ENCODE measurements around the gene RSPH10B. TPM values are rescaled to one million over a fixed set of nuclear protein-coding genes. Genes with fewer than 3 reads are reported as not detected.
A peak's percentile ranks its signal among the peaks of the same experiment; 100 is the strongest.

Gene RSPH10B
- total and polyA plus RNA-seq, 2 of the 8 experiments (the other 6 are each of a cell fraction or from before 2014, with no cell fraction given): 0.17 to 0.45 TPM

DNA sequence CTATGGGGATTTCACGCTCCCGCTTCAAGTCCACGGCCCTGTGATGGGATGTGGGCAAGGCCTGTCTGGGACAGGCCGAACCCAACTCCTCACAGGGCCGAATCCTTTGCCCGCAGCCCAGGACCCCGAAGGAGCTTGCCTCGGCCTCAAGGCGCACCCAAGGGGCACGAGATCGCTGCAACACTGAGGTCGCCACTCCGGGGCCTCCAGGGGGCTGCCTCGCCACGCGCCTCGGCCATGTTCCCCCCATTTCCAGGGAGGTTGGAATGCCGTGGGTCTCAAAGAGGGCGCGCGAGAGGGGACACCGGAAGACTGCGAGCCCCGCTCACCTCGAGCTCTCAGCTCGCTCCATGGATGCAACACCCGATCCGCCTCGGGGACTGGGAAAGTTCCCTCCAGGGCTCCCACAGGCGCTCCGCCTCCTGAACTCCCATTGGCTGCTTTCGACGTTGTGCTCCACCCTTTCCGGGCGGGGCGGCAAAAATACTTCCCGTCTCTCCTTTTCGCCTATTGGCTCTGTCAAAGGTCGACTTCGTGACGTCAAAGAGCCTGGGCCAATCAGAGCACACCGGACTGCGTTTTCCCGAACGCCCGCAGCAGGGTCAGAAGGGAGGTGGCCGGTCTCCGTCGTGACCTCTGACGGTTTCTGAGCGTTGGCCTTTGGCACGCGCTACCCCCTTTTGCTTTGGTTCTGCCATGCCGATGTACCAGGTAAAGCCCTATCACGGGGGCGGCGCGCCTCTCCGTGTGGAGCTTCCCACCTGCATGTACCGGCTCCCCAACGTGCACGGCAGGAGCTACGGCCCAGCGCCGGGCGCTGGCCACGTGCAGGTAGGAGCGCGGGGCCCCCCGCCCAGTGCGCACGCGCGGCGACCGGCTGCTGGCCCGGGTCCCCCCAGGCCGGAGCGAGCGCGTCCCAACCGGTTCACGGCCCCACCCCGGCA is 38.5 kb upstream of the RSPH10B start, which contains the start of the genes AIMP2 and PMS2 (continued):
- TF ChIP-seq CEBPB (IDR thresholded peaks at IDR 0.05; ENCODE audit: low read depth, low read length) (no peak), SAP30 (IDR thresholded peaks at IDR 0.05; ENCODE audit: insufficient read depth, insufficient replicate concordance, low read length) (peak; percentile 57), CHD1 (IDR thresholded peaks at IDR 0.05; ENCODE audit: low read depth, low read length) (no peak), JUND (IDR thresholded peaks at IDR 0.05; ENCODE audit: low read length) (no peak), POLR2A (IDR thresholded peaks at IDR 0.05; ENCODE audit: control extremely low read depth in 1 of 2, low read depth in 2 of 2, low read length in 2 of 2) (peak; percentile 93 to 99), EP300 (IDR thresholded peaks at IDR 0.05; ENCODE audit: borderline replicate concordance in 1 of 2, low read depth in 2 of 2, low read length in 2 of 2) (no peak), SIX5 (IDR thresholded peaks at IDR 0.05; ENCODE audit: low read depth, low read length) (no peak), PHF8 (conservative IDR thresholded peaks at IDR 0.05; ENCODE audit: low read depth, low read length) (peak; percentile 93), EGR1 (IDR thresholded peaks at IDR 0.05; ENCODE audit: borderline replicate concordance, low read depth, low read length) (no peak), TAF7 (optimal IDR thresholded peaks at IDR 0.05; ENCODE audit: borderline replicate concordance, low read depth, low read length) (peak; percentile 13), EZH2 (IDR thresholded peaks at IDR 0.05; ENCODE audit: low read depth, low read length, severe bottlenecking) (no peak), JUN (IDR thresholded peaks at IDR 0.05; ENCODE audit: low read depth, low read length) (no peak), CREB1 (IDR thresholded peaks at IDR 0.05) (peak; percentile 69), CHD2 (IDR thresholded peaks at IDR 0.05; ENCODE audit: low read length) (peak; percentile 76), KDM5A (IDR thresholded peaks at IDR 0.05; ENCODE audit: low read length) (no peak), SUZ12 (IDR thresholded peaks at IDR 0.05; ENCODE audit: low read length) (no peak)
- TF ChIP-seq, protein P1, sequence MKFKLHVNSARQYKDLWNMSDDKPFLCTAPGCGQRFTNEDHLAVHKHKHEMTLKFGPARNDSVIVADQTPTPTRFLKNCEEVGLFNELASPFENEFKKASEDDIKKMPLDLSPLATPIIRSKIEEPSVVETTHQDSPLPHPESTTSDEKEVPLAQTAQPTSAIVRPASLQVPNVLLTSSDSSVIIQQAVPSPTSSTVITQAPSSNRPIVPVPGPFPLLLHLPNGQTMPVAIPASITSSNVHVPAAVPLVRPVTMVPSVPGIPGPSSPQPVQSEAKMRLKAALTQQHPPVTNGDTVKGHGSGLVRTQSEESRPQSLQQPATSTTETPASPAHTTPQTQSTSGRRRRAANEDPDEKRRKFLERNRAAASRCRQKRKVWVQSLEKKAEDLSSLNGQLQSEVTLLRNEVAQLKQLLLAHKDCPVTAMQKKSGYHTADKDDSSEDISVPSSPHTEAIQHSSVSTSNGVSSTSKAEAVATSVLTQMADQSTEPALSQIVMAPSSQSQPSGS (IDR thresholded peaks at IDR 0.05; ENCODE audit: low read length): no peak
- TF ChIP-seq, protein P2, sequence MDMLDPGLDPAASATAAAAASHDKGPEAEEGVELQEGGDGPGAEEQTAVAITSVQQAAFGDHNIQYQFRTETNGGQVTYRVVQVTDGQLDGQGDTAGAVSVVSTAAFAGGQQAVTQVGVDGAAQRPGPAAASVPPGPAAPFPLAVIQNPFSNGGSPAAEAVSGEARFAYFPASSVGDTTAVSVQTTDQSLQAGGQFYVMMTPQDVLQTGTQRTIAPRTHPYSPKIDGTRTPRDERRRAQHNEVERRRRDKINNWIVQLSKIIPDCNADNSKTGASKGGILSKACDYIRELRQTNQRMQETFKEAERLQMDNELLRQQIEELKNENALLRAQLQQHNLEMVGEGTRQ (IDR thresholded peaks at IDR 0.05; ENCODE audit: low read length): peak; percentile 64
